Measurements from ENCODE around the gene BAG3. TPM values are rescaled to one million over a fixed set of nuclear protein-coding genes. Genes with fewer than 3 reads are reported as not detected.

Gene BAG3
- total RNA-seq, 1 experiment from 2014 or later, result 57.6 TPM

- Histone ChIP-seq H3K36me3 (ENCODE audit: insufficient read depth, low read length, poor library complexity, severe bottlenecking) (peaks cover 26% of the 10 kb centered on the region), H3K4me1 (ENCODE audit: insufficient read depth, low read length, poor library complexity, severe bottlenecking) (peaks cover 4% of the 10 kb centered on the region), H3K27me3 (replicated peaks; ENCODE audit: insufficient read depth, low read depth, low read length, poor library complexity) (no peaks in the 10 kb centered on the region), H3K4me3 (ENCODE audit: low read depth, low read length, poor library complexity, severe bottlenecking) (no peak overlapping the region), H3K27ac (ENCODE audit: low read depth, low read length, poor library complexity, severe bottlenecking) (peak overlapping the region; percentile 37), H3K9me3 (ENCODE audit: low read depth, low read length, poor library complexity, severe bottlenecking) (no peaks in the 10 kb centered on the region)
- intact Hi-C loops (cut with micrococcal nuclease; ENCODE audit: unreplicated experiment), result no loop called here
- CTCF ChIA-PET, result no interaction called here
- DNase-seq (ENCODE audit: low spot score), result peak; percentile 33
- no TSS peak for BruUV-seq (replicated peaks)
- TF ChIP-seq EZH2 (IDR thresholded peaks at IDR 0.05; ENCODE audit: borderline replicate concordance, low read depth, low read length, poor library complexity, severe bottlenecking) (no peak), CTCF (conservative IDR thresholded peaks at IDR 0.05; ENCODE audit: low read depth, low read length) (no peak)
- POLR2A ChIA-PET (ENCODE audit: low non-redundant PET), result no interaction called here
Observed at GRCh38 chr10:119680050-119680449, 28.9 kb downstream of the BAG3 start.

GRCh38 chr10:119680650-119681081 is 29.5 kb downstream of the BAG3 start:
- CTCF ChIA-PET, result no interaction called here
- Histone ChIP-seq H3K4me3 (ENCODE audit: low read depth, low read length, poor library complexity, severe bottlenecking) (no peak overlapping the region), H3K9me3 (ENCODE audit: low read depth, low read length, poor library complexity, severe bottlenecking) (no peaks in the 10 kb centered on the region), H3K27me3 (replicated peaks; ENCODE audit: insufficient read depth, low read depth, low read length, poor library complexity) (no peaks in the 10 kb centered on the region), H3K27ac (ENCODE audit: low read depth, low read length, poor library complexity, severe bottlenecking) (peak overlapping the region; percentile 37), H3K4me1 (ENCODE audit: insufficient read depth, low read length, poor library complexity, severe bottlenecking) (no peaks in the 10 kb centered on the region), H3K36me3 (ENCODE audit: insufficient read depth, low read length, poor library complexity, severe bottlenecking) (peaks cover 26% of the 10 kb centered on the region)
- intact Hi-C loops (cut with micrococcal nuclease; ENCODE audit: unreplicated experiment), result no loop called here
- no peak for TF ChIP-seq EZH2 (IDR thresholded peaks at IDR 0.05; ENCODE audit: borderline replicate concordance, low read depth, low read length, poor library complexity, severe bottlenecking)
- no peak for TF ChIP-seq CTCF (conservative IDR thresholded peaks at IDR 0.05; ENCODE audit: low read depth, low read length)
- POLR2A ChIA-PET (ENCODE audit: low non-redundant PET), result no interaction called here
- BruUV-seq (replicated peaks), result no TSS peak
- DNase-seq (ENCODE audit: low spot score), result no peak

GRCh38 chr10:119686465-119687191 is 35.4 kb downstream of the BAG3 start:
- POLR2A ChIA-PET (ENCODE audit: low non-redundant PET), result no interaction called here
- Histone ChIP-seq H3K4me3 (ENCODE audit: low read depth, low read length, poor library complexity, severe bottlenecking) (peak overlapping the region; percentile 10), H3K4me1 (ENCODE audit: insufficient read depth, low read length, poor library complexity, severe bottlenecking) (peaks cover 22% of the 10 kb centered on the region), H3K27ac (ENCODE audit: low read depth, low read length, poor library complexity, severe bottlenecking) (no peak overlapping the region), H3K27me3 (replicated peaks; ENCODE audit: insufficient read depth, low read depth, low read length, poor library complexity) (no peaks in the 10 kb centered on the region), H3K36me3 (ENCODE audit: insufficient read depth, low read length, poor library complexity, severe bottlenecking) (no peaks in the 10 kb centered on the region), H3K9me3 (ENCODE audit: low read depth, low read length, poor library complexity, severe bottlenecking) (no peaks in the 10 kb centered on the region)
- intact Hi-C loops (cut with micrococcal nuclease; ENCODE audit: unreplicated experiment), result loop anchor here (1.0 to 5.0 kb wide), 3 partner anchors 173 to 651 kb away; no protein-coding TSS in a partner anchor
- CTCF ChIA-PET, result interaction anchor here (0.6 to 1.2 kb wide), 4 partner anchors 13 to 247 kb away, joined by 3 to 9 read pairs (median 4); no protein-coding TSS in a partner anchor
- TF ChIP-seq CTCF (conservative IDR thresholded peaks at IDR 0.05; ENCODE audit: low read depth, low read length), result peak; percentile 92
- no peak for TF ChIP-seq EZH2 (IDR thresholded peaks at IDR 0.05; ENCODE audit: borderline replicate concordance, low read depth, low read length, poor library complexity, severe bottlenecking)
- no TSS peak for BruUV-seq (replicated peaks)
- peak; percentile 88 for DNase-seq (ENCODE audit: low spot score)
